Kidney epithelial cell (primary cell): ENCODE measurements around the gene LMX1B. TPM values are rescaled to one million over a fixed set of nuclear protein-coding genes. Genes with fewer than 3 reads are reported as not detected.
A peak's percentile ranks its signal among the peaks of the same experiment; 100 is the strongest.
"Not testable (repeated sequence)": the region's sequence is repeated elsewhere in the genome, so short reads cannot be mapped to it uniquely, and the experiment has no call there.

Experiments
- DNase-seq: peaks from one replicate; pipeline ENCODE4 v3.0.0-alpha.2; 2010; ENCODE audit warnings: low read depth
- H3K27me3 ChIP-seq: 2 replicates; pipeline ENCODE4 v1.6.0; 2011; ENCODE audit warnings: low read length; ENCODE audit not compliant: control insufficient read depth, insufficient read depth
- H3K36me3 ChIP-seq: 2 replicates; pipeline ENCODE4 v1.5.1; 2011; ENCODE audit warnings: low read length; ENCODE audit not compliant: control insufficient read depth, insufficient read depth
- H3K4me3 ChIP-seq: 2 replicates; pipeline ENCODE4 v1.5.1; 2011; ENCODE audit warnings: low read depth, mild to moderate bottlenecking, control low read depth, low read length
- CTCF ChIP-seq: IDR thresholded peaks from 2 replicates; pipeline ENCODE4 v1.5.1; 2011; ENCODE audit warnings: mild to moderate bottlenecking, moderate library complexity, low read length, control low read depth, inconsistent platforms; ENCODE audit not compliant: insufficient read depth, poor library complexity, severe bottlenecking
- total RNA-seq: library from RNA; depleted of rRNA; stranded (reverse); fragments of >200 nt; gene quantifications from 2 replicates; pipeline ENCODE4 v1.2.3, GENCODE V29; 2015

The LMX1B gene
- total RNA-seq, 1 donor from 2014 or later = 2.6 TPM

- peaks cover 24% of the 10 kb centered on the region for H3K27me3 ChIP-seq
- DNase-seq = no peak
- H3K4me3 ChIP-seq = no peak overlapping the region
- TF ChIP-seq CTCF = peak; percentile 71
- H3K36me3 ChIP-seq = no peaks in the 10 kb centered on the region
Observed at GRCh38 chr9:126705767-126706697, 92.3 kb downstream of the LMX1B start.

- no peaks in the 10 kb centered on the region for H3K36me3 ChIP-seq
- peaks cover 24% of the 10 kb centered on the region for H3K27me3 ChIP-seq
- H3K4me3 ChIP-seq = no peak overlapping the region
- DNase-seq = no peak
- no peak for TF ChIP-seq CTCF
Observed at GRCh38 chr9:126706698-126707053, 92.9 kb downstream of the LMX1B start.

- TF ChIP-seq CTCF = no peak
Observed at GRCh38 chr9:126707083-126707482, 93.4 kb downstream of the LMX1B start.

GRCh38 chr9:126707712-126708111 lies 94.0 kb downstream of the LMX1B start:
- H3K36me3 ChIP-seq, DNase-seq, H3K4me3 ChIP-seq: not testable (repeated sequence)
- peaks cover 14% of the 10 kb centered on the region for H3K27me3 ChIP-seq

More at GRCh38 chr9:126707083-126707482, 93.4 kb downstream of the LMX1B start:
- H3K4me3 ChIP-seq = no peak overlapping the region
- H3K36me3 ChIP-seq = no peaks in the 10 kb centered on the region
- DNase-seq = no peak
- peaks cover 20% of the 10 kb centered on the region for H3K27me3 ChIP-seq

GRCh38 chr9:126708178-126708577 lies 94.5 kb downstream of the LMX1B start:
- H3K36me3 ChIP-seq = no peaks in the 10 kb centered on the region
- no peak overlapping the region for H3K4me3 ChIP-seq
- no peak for TF ChIP-seq CTCF
- DNase-seq = no peak
- peaks cover 13% of the 10 kb centered on the region for H3K27me3 ChIP-seq

GRCh38 chr9:126709241-126709640 lies 95.5 kb downstream of the LMX1B start:
- no peak for TF ChIP-seq CTCF
- DNase-seq = no peak
- Histone ChIP-seq H3K36me3 (no peaks in the 10 kb centered on the region), H3K4me3 (no peak overlapping the region), H3K27me3 (peaks cover 13% of the 10 kb centered on the region)
